ENCODE results near the gene KRTAP10-2.

KRTAP10-2 gene

GRCh38 chr21:44524414-44525371 is 26.6 kb downstream of the KRTAP10-2 start:
- no peak for DNase-seq

GRCh38 chr21:44523567-44524413 is 27.5 kb downstream of the KRTAP10-2 start:
- DNase-seq = no peak

DNA sequence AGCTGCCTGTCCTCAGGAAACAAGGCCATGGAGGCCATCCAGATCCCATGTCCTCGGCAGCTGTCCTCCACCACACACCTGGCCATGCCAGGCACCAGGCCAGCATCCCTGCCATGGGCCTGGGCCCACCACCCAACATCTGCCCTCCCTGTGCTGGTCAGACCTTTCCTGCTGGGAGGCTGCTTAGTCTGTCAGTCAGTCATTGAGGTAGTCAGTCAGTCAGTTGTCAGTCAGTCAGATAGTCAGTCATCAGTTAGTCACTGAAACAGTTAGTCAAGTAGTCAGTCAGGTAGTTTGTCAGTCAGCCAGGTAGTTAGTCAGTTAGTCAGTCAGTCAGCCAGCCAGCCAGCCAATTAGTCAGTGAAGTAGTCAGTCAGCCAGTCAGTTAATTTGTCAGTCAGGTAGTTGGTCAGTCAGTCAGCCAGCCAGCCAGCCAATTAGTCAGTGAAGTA is 28.5 kb downstream of the KRTAP10-2 start:
- no peak for DNase-seq

DNA sequence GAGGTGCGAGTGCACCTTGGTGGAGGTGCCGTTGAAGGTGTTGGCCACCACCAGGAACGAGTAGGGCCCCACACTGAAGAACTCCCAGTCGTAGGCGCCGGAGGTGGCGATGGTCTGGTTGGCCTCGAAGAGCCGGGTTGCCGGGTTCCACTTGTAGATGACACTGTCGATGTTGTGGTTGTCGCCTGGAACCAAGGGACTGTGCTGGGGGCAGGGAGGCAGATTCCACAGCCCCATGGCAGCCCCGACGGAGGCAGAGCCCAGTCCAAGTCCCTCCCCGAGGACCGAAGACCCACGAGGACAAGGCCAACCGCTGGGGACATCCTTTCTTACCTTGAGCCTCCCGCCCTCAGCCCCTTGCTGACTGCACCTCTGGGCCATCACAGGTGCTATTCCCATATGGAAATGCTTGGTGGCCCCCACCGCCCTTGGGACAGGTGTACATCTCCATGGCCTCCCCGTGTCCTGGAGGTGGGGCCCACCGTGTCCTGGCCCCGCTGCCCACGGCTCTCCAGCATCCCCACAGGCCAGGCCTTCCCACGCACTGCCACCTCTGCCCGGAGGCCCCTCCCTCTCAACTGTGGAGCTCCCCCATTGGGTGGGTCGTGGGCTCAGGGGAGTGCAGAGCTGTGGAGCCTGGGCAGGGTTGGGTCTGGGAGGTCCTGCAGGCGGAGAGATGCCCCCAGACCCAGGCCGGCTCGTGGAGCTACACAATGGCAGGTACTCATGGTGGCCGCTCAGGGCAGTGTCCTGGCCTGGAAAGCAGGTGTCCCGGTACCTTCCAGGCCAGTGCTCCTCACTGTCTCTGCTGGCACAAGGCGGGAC is 29.2 kb downstream of the KRTAP10-2 start:
- no peak for DNase-seq

DNA sequence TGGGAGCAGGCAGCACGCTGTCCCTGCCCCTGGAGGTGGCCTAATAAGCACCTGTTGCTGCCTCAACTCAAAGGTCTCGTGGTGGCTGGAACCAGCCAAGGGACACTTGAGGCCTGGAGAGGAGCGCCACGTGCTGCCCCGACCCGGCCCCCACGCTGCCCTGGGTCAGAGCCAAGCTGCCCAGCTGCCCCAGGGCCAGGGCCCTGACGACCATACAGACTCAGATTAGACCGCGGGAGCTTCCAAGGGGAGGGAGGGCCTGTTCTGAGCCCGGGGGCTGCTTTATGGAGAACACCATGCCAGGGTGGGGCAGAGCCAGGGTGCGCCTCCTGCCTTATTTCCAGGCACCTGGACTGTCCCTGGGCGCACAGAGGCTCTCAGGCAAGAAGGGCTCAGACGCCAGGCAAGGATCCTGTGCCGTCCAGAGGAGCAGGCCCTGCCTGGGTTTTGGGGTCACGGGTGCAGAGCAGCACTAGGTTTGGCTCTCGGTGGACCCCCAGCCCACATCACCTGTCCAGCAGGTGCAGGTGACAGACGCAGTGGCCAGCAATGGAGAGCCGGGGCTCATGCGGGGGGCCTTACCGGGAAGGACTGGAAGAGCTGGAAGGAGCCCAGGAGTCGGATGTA is 29.9 kb downstream of the KRTAP10-2 start:
- DNase-seq = no peak

DNA sequence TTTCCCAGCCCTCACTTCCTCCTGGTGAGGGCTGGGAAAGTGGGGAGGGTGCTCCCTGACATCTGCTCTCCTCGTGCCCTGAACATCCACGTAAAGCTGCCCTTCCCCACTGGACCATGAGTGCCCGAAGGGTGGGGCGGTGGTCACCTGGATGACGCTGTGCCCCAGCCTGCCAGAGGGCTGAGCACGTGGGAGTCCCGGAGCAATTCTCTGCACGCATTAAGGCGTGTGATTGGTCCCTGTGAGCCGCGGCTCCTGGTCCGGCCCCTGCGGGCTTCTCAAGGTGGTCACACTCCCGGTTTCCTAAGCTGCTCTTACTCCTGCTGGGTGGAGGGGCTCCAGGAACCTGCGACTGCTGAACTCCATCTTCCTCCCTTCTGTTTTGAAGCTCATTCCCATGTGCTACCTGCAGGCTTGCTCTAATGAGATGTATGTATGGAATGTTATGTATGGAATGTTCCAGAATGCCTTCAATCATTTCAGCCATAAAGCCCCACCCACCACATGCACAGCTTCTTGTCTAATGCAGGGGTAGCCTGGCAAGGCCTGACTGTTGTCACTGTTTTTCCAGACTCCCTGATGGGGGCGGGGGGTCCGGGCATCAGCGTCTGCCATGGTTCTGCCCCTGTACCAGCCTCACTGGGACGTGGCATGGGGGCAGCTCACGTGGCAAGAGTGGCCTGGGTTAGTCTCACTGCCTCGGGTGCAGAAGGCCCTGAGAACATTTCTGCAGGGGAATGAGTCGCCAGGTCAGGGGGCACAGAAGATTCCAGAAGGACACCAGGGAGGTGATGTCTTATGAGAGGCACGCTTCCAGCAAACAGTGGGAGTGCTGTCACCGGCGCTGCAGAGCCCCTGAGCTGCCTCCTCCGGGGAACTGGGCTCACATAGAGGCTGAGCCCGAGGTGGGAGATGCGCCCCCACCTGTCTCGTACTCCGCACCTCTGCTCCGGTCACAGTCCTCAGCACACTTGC is 30.7 kb downstream of the KRTAP10-2 start:
- DNase-seq = no peak

DNA sequence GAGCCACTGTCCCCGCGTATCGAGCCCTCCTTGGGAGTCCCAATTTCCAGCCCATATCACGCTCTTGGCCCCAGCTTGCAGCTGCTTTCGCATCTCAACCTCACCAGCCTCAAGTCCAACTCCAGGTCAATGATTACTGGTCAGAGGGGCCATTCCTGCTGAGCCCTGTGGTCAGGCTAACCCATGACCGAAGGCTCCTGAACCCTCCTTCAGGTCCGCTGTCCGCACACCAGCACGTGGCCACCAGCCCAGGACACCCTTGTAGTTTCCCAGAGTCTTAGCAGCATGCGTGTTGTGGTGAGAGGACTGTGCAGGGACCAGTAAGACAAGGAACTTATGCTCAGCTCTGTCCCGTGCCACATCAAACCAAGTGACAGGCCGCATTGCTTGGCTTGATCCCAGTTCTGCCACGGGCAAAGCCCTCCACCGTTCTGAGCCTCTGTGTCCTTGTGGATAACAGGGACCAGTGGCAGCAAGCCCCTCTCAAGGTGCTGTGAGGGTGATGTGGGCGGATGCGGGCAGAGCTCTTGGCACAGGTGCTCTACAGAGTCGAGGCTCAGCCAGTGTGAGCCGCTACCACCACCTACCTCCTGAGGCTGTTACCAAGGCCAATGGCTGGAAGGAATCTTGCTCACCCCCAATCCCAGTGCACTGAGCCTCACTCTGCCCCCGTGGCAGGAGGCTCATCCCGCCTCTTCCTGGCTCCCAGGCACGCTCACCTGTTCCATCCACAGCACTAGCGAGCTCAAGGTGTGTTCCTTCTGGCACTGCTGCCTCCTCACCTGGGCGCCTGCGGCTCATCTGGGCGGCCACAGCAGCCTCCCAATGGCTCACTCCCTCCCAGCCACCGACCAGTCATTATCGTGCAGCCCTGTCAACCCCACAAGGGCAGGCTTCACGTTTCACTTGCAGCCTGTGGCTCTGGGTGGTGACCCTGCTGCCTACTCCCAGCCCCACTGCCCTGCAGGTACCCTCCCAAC is 31.7 kb downstream of the KRTAP10-2 start:
- no peak for DNase-seq

GRCh38 chr21:44518686-44519085 is 32.6 kb downstream of the KRTAP10-2 start:
- no peak for DNase-seq

GRCh38 chr21:44517175-44517899 is 34.0 kb downstream of the KRTAP10-2 start:
- no peak for DNase-seq

GRCh38 chr21:44516828-44517174 is 34.5 kb downstream of the KRTAP10-2 start:
- DNase-seq = no peak

DNA sequence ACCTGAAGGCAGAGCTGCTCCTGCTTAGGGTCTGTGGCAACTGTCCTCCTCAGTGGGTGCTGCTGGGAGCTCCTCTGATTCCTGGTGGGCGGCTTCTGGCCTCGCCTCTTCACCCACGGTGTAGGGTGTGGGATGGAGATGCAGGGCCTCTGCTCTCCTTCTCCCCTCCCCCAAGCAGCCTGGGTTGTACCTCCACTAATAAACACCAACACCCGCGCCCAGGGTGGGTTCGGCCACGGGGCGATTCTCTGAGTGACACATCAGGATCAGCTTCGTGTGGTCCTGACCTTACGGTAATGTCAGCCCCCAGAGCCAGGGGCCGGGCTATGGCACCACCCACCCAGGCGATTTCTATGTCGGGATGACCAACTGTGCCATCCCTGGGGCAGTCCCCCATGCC is 35.0 kb downstream of the KRTAP10-2 start:
- no peak for DNase-seq

DNA sequence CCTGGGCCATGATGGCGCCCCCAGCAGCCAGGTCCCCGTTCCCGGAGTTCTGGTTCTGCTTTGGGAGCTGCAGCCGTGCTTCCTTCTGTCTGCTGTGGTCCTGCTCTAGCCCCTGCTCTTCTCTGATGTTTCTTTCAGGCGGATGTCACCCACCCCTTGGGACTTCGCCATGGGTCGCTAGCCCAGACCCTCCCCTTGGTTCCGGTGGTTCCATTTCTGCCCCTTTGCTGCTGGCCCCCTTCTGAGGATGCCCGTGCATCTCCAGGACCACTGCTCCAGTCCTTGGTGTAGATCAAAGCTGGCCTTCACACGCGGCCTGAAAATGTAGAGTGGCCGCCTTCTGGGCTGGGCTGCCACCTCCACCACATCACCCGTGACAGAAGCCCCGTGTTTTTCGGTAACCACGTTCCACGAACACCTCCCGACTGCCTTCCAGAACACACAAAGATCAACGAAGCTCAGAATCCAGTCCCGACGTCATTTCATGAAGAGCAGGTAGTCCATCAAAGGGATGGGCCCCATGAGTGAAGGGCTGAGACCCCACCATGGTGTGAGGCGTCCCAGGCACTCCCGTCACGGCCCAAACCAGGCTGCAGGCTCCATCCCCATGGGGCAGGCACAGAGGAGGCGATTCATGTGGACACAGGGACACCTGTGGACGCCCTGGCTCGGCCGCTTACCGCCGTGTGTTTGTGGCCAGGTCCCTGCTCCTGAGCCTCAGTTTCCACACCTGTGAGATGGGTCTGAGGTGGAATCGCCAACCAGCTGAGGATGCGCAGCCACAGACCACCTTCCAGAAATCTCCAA is 35.7 kb downstream of the KRTAP10-2 start:
- DNase-seq = no peak

- DNase-seq = no peak
Measured at GRCh38 chr21:44514746-44515358, 36.5 kb downstream of the KRTAP10-2 start.

DNA sequence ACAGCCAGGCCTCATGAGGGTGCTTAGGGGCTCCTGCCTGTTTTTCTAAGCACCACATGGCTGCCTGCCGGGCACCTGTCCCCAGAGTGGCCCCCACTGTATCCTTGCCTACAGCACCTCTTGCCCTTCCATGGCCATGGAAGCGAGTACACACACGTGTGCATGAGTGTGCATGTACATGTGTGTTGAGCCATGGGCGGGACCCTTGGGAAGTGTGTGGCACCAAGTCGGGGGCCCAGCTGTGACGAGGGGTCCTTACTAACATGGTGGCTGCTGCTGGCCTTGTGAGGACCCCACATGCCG is 37.1 kb downstream of the KRTAP10-2 start:
- DNase-seq = no peak

- no peak for DNase-seq
Measured at GRCh38 chr21:44513389-44514217, 37.7 kb downstream of the KRTAP10-2 start.

GRCh38 chr21:44512496-44513388 is 38.6 kb downstream of the KRTAP10-2 start:
- no peak for DNase-seq
